Natural killer cell (primary cell): Measurements from ENCODE around the gene CCL13. TPM values are rescaled to one million over a fixed set of nuclear protein-coding genes. Genes with fewer than 3 reads are reported as not detected.
"Not testable (repeated sequence)": the region's sequence is repeated elsewhere in the genome, so short reads cannot be mapped to it uniquely, and the experiment has no call there.

Source experiments
- ATAC-seq, 3 donors: fragments of 150-1000 bp in 2 of 3; fragments of 200-7000 bp in 1 of 3; cut with Tn5 transposase; 1 replicate in 1 of 3; 2 replicates in 2 of 3; pipeline ENCODE4 v1.10.0; 2021; ENCODE audit warnings: mild to moderate bottlenecking in 2 of 3, moderate library complexity in 2 of 3
- DNase-seq, 2 donors: peaks; one replicate each; pipeline versions ENCODE4 v3.0.0 to v3.0.0-alpha.2; 2013 to 2021; ENCODE audit warnings: mixed read lengths in 1 of 2
- H3K27ac ChIP-seq: one replicate; pipeline ENCODE4 v1.5.1; 2013; ENCODE audit warnings: mild to moderate bottlenecking, low read length
- H3K27me3 ChIP-seq: one replicate; pipeline ENCODE4 v1.6.1; 2013; ENCODE audit warnings: low read length; ENCODE audit not compliant: control insufficient read depth, insufficient read depth
- H3K36me3 ChIP-seq: one replicate; pipeline ENCODE4 v1.6.1; 2013; ENCODE audit warnings: low read length; ENCODE audit not compliant: control insufficient read depth, insufficient read depth
- H3K4me1 ChIP-seq: one replicate; pipeline ENCODE4 v1.6.1; 2013; ENCODE audit warnings: low read length; ENCODE audit not compliant: control insufficient read depth, insufficient read depth
- H3K4me3 ChIP-seq: one replicate; pipeline ENCODE4 v1.5.1; 2013; ENCODE audit warnings: low read length
- H3K9me3 ChIP-seq: one replicate; pipeline ENCODE4 v1.6.1; 2013; ENCODE audit warnings: low read length; ENCODE audit not compliant: control insufficient read depth, insufficient read depth
- H3K27ac Mint-ChIP-seq, 2 donors: one replicate each; pipeline ENCODE4 v1.8.0; 2022; ENCODE audit warnings: mild to moderate bottlenecking in 2 of 2, mixed read lengths in 2 of 2, moderate library complexity in 1 of 2
- H3K27me3 Mint-ChIP-seq, 2 donors: one replicate each; pipeline ENCODE4 v1.8.0; 2022; ENCODE audit warnings: low read depth in 2 of 2, mixed read lengths in 2 of 2
- H3K36me3 Mint-ChIP-seq: one replicate; pipeline ENCODE4 v1.8.0; 2022; ENCODE audit warnings: mixed read lengths
- H3K4me1 Mint-ChIP-seq, 2 donors: one replicate each; pipeline ENCODE4 v1.8.0; 2022; ENCODE audit warnings: mixed read lengths in 2 of 2
- H3K4me3 Mint-ChIP-seq: one replicate; pipeline ENCODE4 v1.8.0; 2022; ENCODE audit warnings: mild to moderate bottlenecking, moderate library complexity, mixed read lengths
- H3K9me3 Mint-ChIP-seq, 2 donors: one replicate each; pipeline ENCODE4 v1.8.0; 2022; ENCODE audit warnings: mixed read lengths in 2 of 2
- WGBS: methylation state at CpG from one replicate; pipeline ENCODE4 v1.1.7; 2013; ENCODE audit warnings: missing lambda C conversion rate; ENCODE audit not compliant: insufficient coverage; 5-methylcytosine and 5-hydroxymethylcytosine counted together
- intact Hi-C: fragments of 100-400 bp; cut with micrococcal nuclease; formaldehyde crosslinking; loops from one replicate; pipeline ENCODE4 v1.14.2; 2022
- total RNA-seq, 4 donors: library from RNA; stranded (reverse); fragments of 120-200 nt in 1 of 4; gene quantifications; one replicate each; pipeline versions ENCODE4 v1.2.3 to v1.2.4, GENCODE V29; 2013 to 2022
- TF ChIP-seq, protein P1 (sequence below): fragments of 200-600 bp; IDR thresholded peaks from one replicate; pipeline ENCODE4 v1.8.0; 2022; ENCODE audit warnings: antibody characterized with exemption

Gene CCL13
- total RNA-seq, 3 donors from 2014 or later (not counting 1 experiment from before 2014, with no cell fraction given): not detected

DNA sequence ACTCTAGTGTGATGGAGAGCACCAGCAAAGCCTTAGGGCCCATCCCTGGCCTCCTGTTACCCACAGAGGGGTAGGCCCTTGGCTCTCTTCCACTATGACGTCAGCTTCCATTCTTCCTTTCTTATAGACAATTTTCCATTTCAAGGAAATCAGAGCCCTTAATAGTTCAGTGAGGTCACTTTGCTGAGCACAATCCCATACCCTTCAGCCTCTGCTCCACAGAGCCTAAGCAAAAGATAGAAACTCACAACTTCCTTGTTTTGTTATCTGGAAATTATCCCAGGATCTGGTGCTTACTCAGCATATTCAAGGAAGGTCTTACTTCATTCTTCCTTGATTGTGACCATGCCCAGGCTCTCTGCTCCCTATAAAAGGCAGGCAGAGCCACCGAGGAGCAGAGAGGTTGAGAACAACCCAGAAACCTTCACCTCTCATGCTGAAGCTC, 37.2 kb upstream of the CCL13 start, which contains the start of gene CCL8:
Gene CCL8 (plus strand): TSS at position 397 of the 445 bp plus-strand sequence. CDS start 67 bp downstream, outside the sequence.
- DNase-seq (no peak), ATAC-seq (no peak)
- H3K36me3 Mint-ChIP-seq: peaks cover under 1% of the 10 kb centered on the region
- Histone ChIP-seq H3K4me3 (no peak within 1 kb of the TSS), H3K27me3 (no peaks in the 10 kb centered on the region), H3K4me1 (no peaks in the 10 kb centered on the region), H3K9me3 (no peaks in the 10 kb centered on the region), H3K27ac (no peak within 1 kb of the TSS), H3K36me3 (no peaks in the 10 kb centered on the region)
- H3K27ac Mint-ChIP-seq: no peak within 1 kb of the TSS
- TF ChIP-seq, protein P1, sequence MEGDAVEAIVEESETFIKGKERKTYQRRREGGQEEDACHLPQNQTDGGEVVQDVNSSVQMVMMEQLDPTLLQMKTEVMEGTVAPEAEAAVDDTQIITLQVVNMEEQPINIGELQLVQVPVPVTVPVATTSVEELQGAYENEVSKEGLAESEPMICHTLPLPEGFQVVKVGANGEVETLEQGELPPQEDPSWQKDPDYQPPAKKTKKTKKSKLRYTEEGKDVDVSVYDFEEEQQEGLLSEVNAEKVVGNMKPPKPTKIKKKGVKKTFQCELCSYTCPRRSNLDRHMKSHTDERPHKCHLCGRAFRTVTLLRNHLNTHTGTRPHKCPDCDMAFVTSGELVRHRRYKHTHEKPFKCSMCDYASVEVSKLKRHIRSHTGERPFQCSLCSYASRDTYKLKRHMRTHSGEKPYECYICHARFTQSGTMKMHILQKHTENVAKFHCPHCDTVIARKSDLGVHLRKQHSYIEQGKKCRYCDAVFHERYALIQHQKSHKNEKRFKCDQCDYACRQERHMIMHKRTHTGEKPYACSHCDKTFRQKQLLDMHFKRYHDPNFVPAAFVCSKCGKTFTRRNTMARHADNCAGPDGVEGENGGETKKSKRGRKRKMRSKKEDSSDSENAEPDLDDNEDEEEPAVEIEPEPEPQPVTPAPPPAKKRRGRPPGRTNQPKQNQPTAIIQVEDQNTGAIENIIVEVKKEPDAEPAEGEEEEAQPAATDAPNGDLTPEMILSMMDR: no peak
- WGBS: 77% methylated on average over 2 of the region's 2 CpGs
- no peak within 1 kb of the TSS for H3K4me3 Mint-ChIP-seq
- peaks cover 0 to 3% of the 10 kb centered on the region in 2 donors for H3K9me3 Mint-ChIP-seq
- intact Hi-C loops: no loop called here
- no peaks in the 10 kb centered on the region for H3K4me1 Mint-ChIP-seq
- H3K27me3 Mint-ChIP-seq: peaks cover 15 to 35% of the 10 kb centered on the region in 2 donors

DNA sequence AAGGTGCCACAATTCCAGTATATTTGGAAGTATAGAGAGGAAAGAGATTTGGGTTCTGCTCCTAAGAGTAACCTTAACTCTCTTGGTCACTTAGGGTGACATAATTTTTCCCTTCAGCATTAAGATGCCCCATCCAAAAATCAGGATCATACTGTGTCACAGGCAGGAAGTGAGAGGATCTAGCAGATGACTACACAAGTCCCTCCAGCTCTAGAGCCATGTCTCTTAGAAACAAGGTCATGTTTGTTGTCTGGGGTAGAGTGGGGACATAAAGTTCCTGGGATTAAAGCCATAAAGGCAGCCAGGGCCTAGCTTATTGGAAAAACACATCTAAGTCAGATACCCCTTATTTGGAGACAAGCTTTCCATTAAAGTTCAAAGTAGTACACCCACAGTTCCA, 34.3 kb upstream of the CCL13 start:
- H3K27me3 ChIP-seq: no peaks in the 10 kb centered on the region
- H3K27ac ChIP-seq: no peak overlapping the region
- H3K9me3 Mint-ChIP-seq: peaks cover 0 to 9% of the 10 kb centered on the region in 2 donors
- DNase-seq (no peak), ATAC-seq (no peak)
- H3K27me3 Mint-ChIP-seq: peaks cover 15 to 32% of the 10 kb centered on the region in 2 donors
- H3K4me3 ChIP-seq: no peak overlapping the region
- no peaks in the 10 kb centered on the region for H3K4me1 Mint-ChIP-seq
- peaks cover 13% of the 10 kb centered on the region for H3K36me3 Mint-ChIP-seq
- TF ChIP-seq, protein P1: no peak
- no peaks in the 10 kb centered on the region for H3K4me1 ChIP-seq
- H3K4me3 Mint-ChIP-seq: no peak overlapping the region
- no peaks in the 10 kb centered on the region for H3K9me3 ChIP-seq
- intact Hi-C loops: no loop called here
- H3K27ac Mint-ChIP-seq: no peak overlapping the region
- H3K36me3 ChIP-seq: no peaks in the 10 kb centered on the region

DNA sequence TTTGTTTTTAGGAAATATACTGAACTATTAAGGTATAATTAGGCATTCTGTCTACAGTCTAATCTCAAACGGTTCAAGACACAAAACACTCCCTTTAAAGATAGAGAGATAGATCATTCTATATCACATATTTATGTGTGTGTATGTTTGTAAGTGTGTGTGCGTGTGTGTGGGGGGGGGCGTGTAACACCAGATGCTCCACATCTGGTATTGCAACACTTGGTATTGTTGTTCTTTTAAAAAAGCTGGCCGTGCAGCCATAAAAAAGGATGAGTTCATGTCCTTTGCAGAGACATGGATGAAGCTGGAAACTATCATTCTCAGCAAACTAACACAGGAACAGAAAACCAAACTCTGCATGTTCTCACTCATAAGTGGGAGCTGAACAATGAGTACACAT, 28.7 kb upstream of the CCL13 start:
- H3K36me3 ChIP-seq, H3K9me3 Mint-ChIP-seq, H3K27ac Mint-ChIP-seq, DNase-seq, intact Hi-C loops, H3K4me3 Mint-ChIP-seq, H3K4me1 Mint-ChIP-seq, ATAC-seq, H3K27me3 ChIP-seq, H3K9me3 ChIP-seq, H3K4me1 ChIP-seq, H3K4me3 ChIP-seq, H3K27ac ChIP-seq: not testable (repeated sequence)
- Mint-ChIP-seq H3K36me3 (peaks cover 13% of the 10 kb centered on the region), H3K27me3 (peaks cover 13 to 50% of the 10 kb centered on the region in 2 donors)
- 91% methylated on average over 3 of the region's 4 CpGs for WGBS

DNA sequence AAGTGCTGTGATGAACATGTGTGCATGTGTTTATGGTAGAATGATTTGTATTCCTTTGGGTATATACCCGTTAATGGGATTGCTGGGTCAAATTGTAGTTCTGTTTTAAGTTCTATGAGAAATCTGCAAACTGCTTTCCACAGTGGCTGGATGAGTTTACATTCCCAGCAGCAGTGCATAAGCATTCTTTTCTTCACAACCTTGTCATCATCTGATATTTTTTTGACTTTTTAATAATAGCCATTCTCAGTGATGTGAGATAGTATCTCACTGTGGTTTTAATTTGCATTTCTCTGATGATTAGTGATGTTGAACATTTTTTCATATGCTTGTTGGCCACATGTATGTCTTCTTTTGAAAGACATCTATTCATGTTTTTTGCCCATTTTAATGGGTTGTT, 18.6 kb upstream of the CCL13 start:
- no peak overlapping the region for H3K27ac Mint-ChIP-seq
- H3K4me1 ChIP-seq: no peaks in the 10 kb centered on the region

More for the DNA sequence above, 18.6 kb upstream of the CCL13 start:
- DNase-seq (no peak), ATAC-seq (no peak)
- Histone ChIP-seq H3K27me3 (peaks cover 2% of the 10 kb centered on the region), H3K36me3 (no peaks in the 10 kb centered on the region), H3K4me3 (no peak overlapping the region), H3K9me3 (no peaks in the 10 kb centered on the region), H3K27ac (no peak overlapping the region)
- Mint-ChIP-seq H3K27me3 (peaks cover 29 to 50% of the 10 kb centered on the region in 2 donors), H3K36me3 (no peaks in the 10 kb centered on the region), H3K4me3 (no peak overlapping the region), H3K9me3 (peaks cover 0 to 2% of the 10 kb centered on the region in 2 donors), H3K4me1 (no peaks in the 10 kb centered on the region)
- 77% methylated on average over 1 of the region's 1 CpG for WGBS
- TF ChIP-seq, protein P1: no peak
- intact Hi-C loops: no loop called here
